HepG2 (cell line): ENCODE results near the gene HOXB6. TPM values are rescaled to one million over a fixed set of nuclear protein-coding genes. Genes with fewer than 3 reads are reported as not detected.

Source experiments
- ATAC-seq: fragments of 200-7000 bp; cut with Tn5 transposase; 3 replicates; pipeline ENCODE4 v1.9.1; 2020; ENCODE audit warnings: mild to moderate bottlenecking, moderate library complexity
- BruUV-seq: library from RNA; stranded (reverse); fragments of 400-500 nt; replicated peaks from 2 replicates; lab custom pipeline; 2021; lab: Mats Ljungman, UMichigan
- CTCF ChIA-PET: fragments of 300-600 bp; formaldehyde crosslinking; extraction: SDS; loops from one replicate; lab custom pipeline; 2021; ENCODE audit warnings: low total read pairs, inconsistent platforms, low intra/inter-chr PET ratio; lab: Yijun Ruan, JAX
- POLR2A ChIA-PET: fragments of 350-600 bp; sonication (Branson Sonifier 250); formaldehyde crosslinking; loops from one replicate; lab custom pipeline; 2020; ENCODE audit warnings: antibody characterized with exemption, inconsistent platforms; lab: Yijun Ruan, JAX
- DNase-seq: peaks from one replicate; pipeline ENCODE4 v3.0.0-alpha.2; 2015; ENCODE audit warnings: low spot score
- FAIRE-seq: peaks from 3 replicates; lab custom pipeline; 2011; peaks lifted over from hg19 to GRCh38; lab: Jason Lieb, UNC
- H2AFZ ChIP-seq: one replicate; pipeline ENCODE4 v1.6.1; 2011; ENCODE audit warnings: low read length, inconsistent platforms
- H3K27ac ChIP-seq: fragments of 300-600 bp; 3 replicates; pipeline ENCODE4 v1.8.0; 2011; ENCODE audit warnings: mixed run types, mild to moderate bottlenecking, mixed read lengths, low read length, inconsistent platforms; ENCODE audit not compliant: insufficient read depth; ENCODE audit errors: extremely low read length
- H3K27me3 ChIP-seq, 2 experiments: fragments of 200-600 bp in 1 of 2; 2 replicates in 1 of 2; 3 replicates in 1 of 2; pipeline versions ENCODE4 v1.6.0 to v1.8.0; 2011; ENCODE audit warnings: low read length in 2 of 2, mild to moderate bottlenecking in 2 of 2, moderate library complexity in 2 of 2, inconsistent platforms in 1 of 2; ENCODE audit not compliant: insufficient read depth in 2 of 2, control insufficient read depth in 1 of 2
- H3K36me3 ChIP-seq, 2 experiments: fragments of 200-600 bp in 1 of 2; replicated peaks in 1 of 2; 2 replicates in 1 of 2; 3 replicates in 1 of 2; pipeline versions ENCODE4 v1.5.1 to v1.8.0; 2011; ENCODE audit warnings: low read length in 2 of 2, inconsistent platforms in 1 of 2; ENCODE audit not compliant: insufficient read depth in 2 of 2, control insufficient read depth in 1 of 2
- H3K4me1 ChIP-seq: 2 replicates; pipeline ENCODE4 v1.5.1; 2012; ENCODE audit warnings: low read length, inconsistent platforms; ENCODE audit not compliant: insufficient read depth
- H3K4me2 ChIP-seq: 2 replicates; pipeline ENCODE4 v1.6.0; 2011; ENCODE audit warnings: low read depth, low read length, inconsistent platforms
- H3K4me3 ChIP-seq, 3 experiments: fragments of 200-600 bp in 1 of 3; sonication (generic), shearing (Covaris generic) in 1 of 3; replicated peaks in 1 of 3; 2 replicates each; pipeline ENCODE4 v1.5.1; 2011 to 2016; ENCODE audit warnings: low read length in 3 of 3, inconsistent platforms in 2 of 3, low read depth in 2 of 3, mild to moderate bottlenecking in 2 of 3, control low read depth in 1 of 3, mixed read lengths in 1 of 3; ENCODE audit not compliant: insufficient read depth in 1 of 3
- H3K79me2 ChIP-seq: one replicate; pipeline ENCODE4 v1.6.1; 2011; ENCODE audit warnings: low read length, inconsistent platforms; ENCODE audit not compliant: insufficient read depth
- H3K9ac ChIP-seq: 2 replicates; pipeline ENCODE4 v1.6.0; 2011; ENCODE audit warnings: mild to moderate bottlenecking, low read depth, low read length, inconsistent platforms; ENCODE audit not compliant: insufficient read depth
- H3K9me3 ChIP-seq: 2 replicates; pipeline ENCODE4 v1.5.1; 2012; ENCODE audit warnings: mild to moderate bottlenecking, low read length
- H4K20me1 ChIP-seq: 2 replicates; pipeline ENCODE4 v1.6.0; 2011; ENCODE audit warnings: inconsistent platforms, mild to moderate bottlenecking, low read length, moderate library complexity; ENCODE audit not compliant: insufficient read depth
- EEA1 ChIP-seq: sonication (generic); formaldehyde crosslinking; IDR thresholded peaks from 2 replicates; pipeline ENCODE4 v1.5.1; 2020; ENCODE audit warnings: mild to moderate bottlenecking, missing genetic modification reagents, borderline replicate concordance
- EZH2 ChIP-seq: conservative IDR thresholded peaks from 2 replicates; pipeline ENCODE4 v1.6.1; 2012; ENCODE audit warnings: mild to moderate bottlenecking, low read depth, low read length, moderate library complexity
- SMARCE1 ChIP-seq: fragments of 450-650 bp; IDR thresholded peaks from 2 replicates; pipeline ENCODE4 v1.6.1; 2017; ENCODE audit warnings: borderline replicate concordance
- ZMYM2 ChIP-seq: sonication (generic); formaldehyde crosslinking; IDR thresholded peaks from 2 replicates; pipeline ENCODE4 v1.8.0; 2022; ENCODE audit warnings: mild to moderate bottlenecking, missing genetic modification reagents
- ZNF570 ChIP-seq: sonication (generic); formaldehyde crosslinking; IDR thresholded peaks from 2 replicates; pipeline ENCODE4 v1.4.0; 2020; ENCODE audit warnings: mild to moderate bottlenecking, missing genetic modification reagents, borderline replicate concordance
- ZNF674 ChIP-seq: sonication (generic); formaldehyde crosslinking; IDR thresholded peaks from 2 replicates; pipeline ENCODE4 v1.5.0; 2020; ENCODE audit warnings: low read depth, mild to moderate bottlenecking, missing genetic modification reagents
- ZNF703 ChIP-seq: sonication (generic); formaldehyde crosslinking; IDR thresholded peaks from 2 replicates; pipeline ENCODE4 v1.5.1; 2020; ENCODE audit warnings: missing genetic modification reagents, mild to moderate bottlenecking, moderate library complexity, borderline replicate concordance
- ZNF747 ChIP-seq: sonication (generic); formaldehyde crosslinking; IDR thresholded peaks from 2 replicates; pipeline ENCODE4 v1.8.1; 2023; ENCODE audit warnings: missing genetic modification reagents, mild to moderate bottlenecking, borderline replicate concordance
- ZNF773 ChIP-seq: sonication (generic); formaldehyde crosslinking; IDR thresholded peaks from 2 replicates; pipeline ENCODE4 v1.4.0; 2020; ENCODE audit warnings: missing genetic modification reagents, borderline replicate concordance
- WGBS: methylation state at CpG from one replicate; pipeline ENCODE4 v1.1.6; 2017; ENCODE audit warnings: low lambda C conversion rate; 5-methylcytosine and 5-hydroxymethylcytosine counted together
- in situ Hi-C: cut with HindIII; loops from 2 replicates; pipeline ENCODE4 v1.10.0; 2017; ENCODE audit warnings: low pct_unique_long_range_greater_than_20kb; ENCODE audit not compliant: extremely low pct_ligation_motif_present
- intact Hi-C: fragments of 100-400 bp; cut with micrococcal nuclease; formaldehyde crosslinking; loops from one replicate; pipeline ENCODE4 v1.10.0; 2022; ENCODE audit not compliant: unreplicated experiment
- polyA plus RNA-seq, 8 experiments: library from polyadenylated mRNA; depleted of rRNA in 3 of 8; stranded (reverse) in 7 of 8; unstranded in 1 of 8; fragments of >200 nt; fragmentation: Illumina TruSeq in 4 of 8; extraction: Trizol in 4 of 8; gene quantifications; 2 replicates each; pipeline versions ENCODE4 v1.2.1 to v1.2.3, GENCODE V29; 2011 to 2016; ENCODE audit warnings: low read depth in 4 of 8, missing spikeins in 1 of 8, mixed read lengths in 1 of 8; ENCODE audit not compliant: insufficient read depth in 1 of 8
- total RNA-seq, 5 experiments: library from RNA; depleted of rRNA; stranded (reverse); fragments of >200 nt; fragmentation: Illumina TruSeq; extraction: Trizol; gene quantifications; 2 replicates each; pipeline ENCODE4 v1.2.3, GENCODE V29; 2016; ENCODE audit warnings: low read depth in 1 of 5

HOXB6 gene
- total and polyA plus RNA-seq, 2 of the 13 experiments (the other 11 are each of a cell fraction or from before 2014, with no cell fraction given) = not detected

DNA sequence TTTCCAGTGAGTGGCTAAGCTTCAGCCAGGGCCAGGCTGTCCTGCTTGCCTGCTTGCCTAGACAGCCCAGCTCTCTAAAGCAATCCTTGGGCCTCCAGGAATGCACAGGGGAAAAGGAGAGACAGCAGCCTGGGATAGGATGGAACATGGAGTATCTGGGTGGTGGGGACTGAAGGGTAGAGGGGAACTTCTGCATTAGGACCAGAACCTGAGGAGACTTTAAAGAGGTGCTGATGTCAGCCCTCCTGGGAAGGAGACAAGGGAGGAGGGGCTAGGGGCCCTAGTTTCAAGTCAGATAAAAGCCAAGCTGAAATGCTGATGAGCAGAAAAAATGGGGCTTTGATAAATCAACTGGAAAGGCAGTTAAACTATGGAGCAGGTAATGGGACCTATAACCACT is 4.2 kb upstream of the HOXB6 start:
- FAIRE-seq (no peak), ATAC-seq (no peak), DNase-seq (no peak)
- Histone ChIP-seq H2AFZ (no peak overlapping the region), H3K4me1 (peaks cover 23% of the 10 kb centered on the region), H3K36me3 (no peaks in the 10 kb centered on the region), H3K27me3 (peaks cover 21 to 95% of the 10 kb centered on the region in 2 experiments; a peak in 4 of 5 replicates), H3K4me2 (no peak overlapping the region), H3K9me3 (no peaks in the 10 kb centered on the region), H3K79me2 (no peaks in the 10 kb centered on the region), H3K4me3 (no peak overlapping the region), H3K27ac (no peak overlapping the region), H4K20me1 (no peaks in the 10 kb centered on the region; the same call in 1 of the 2 replicates), H3K9ac (no peak overlapping the region)
- intact Hi-C loops (no loop called here), in situ Hi-C loops (no loop called here)
- CTCF ChIA-PET = no interaction called here
- TF ChIP-seq ZNF747 (CRISPR knock-in tag) (no peak), ZNF773 (CRISPR knock-in tag) (no peak), EZH2 (0 out of 2 replicates have a peak, but pooled peaks have one; percentile 26), ZNF703 (CRISPR knock-in tag) (no peak)
- POLR2A ChIA-PET = no interaction called here
- BruUV-seq = no TSS peak

DNA sequence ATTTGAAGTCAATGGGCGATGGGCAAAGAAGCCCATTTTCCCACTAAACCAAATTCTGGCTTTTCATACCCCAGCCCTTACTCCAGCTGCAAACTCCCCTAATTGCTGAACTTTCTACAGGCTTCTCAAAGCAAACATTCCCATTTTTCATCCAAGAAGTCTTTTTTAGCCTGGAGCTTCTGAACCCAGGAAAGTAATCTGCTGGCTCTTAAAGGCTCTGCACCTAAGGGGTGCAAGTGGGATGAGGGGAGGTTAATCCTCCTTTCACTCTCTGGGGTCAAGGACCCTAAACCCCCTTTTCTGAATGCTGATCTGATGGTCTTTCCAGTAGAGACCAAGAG is 3.7 kb upstream of the HOXB6 start:
- Histone ChIP-seq H3K9ac (no peak overlapping the region), H3K27ac (no peak overlapping the region), H4K20me1 (no peaks in the 10 kb centered on the region; the same call in 1 of the 2 replicates), H3K4me1 (peaks cover 23% of the 10 kb centered on the region), H3K4me3 (no peak overlapping the region), H3K27me3 (peaks cover 23 to 95% of the 10 kb centered on the region in 2 experiments; a peak in 4 of 5 replicates), H2AFZ (no peak overlapping the region), H3K36me3 (no peaks in the 10 kb centered on the region), H3K9me3 (no peaks in the 10 kb centered on the region), H3K79me2 (no peaks in the 10 kb centered on the region), H3K4me2 (no peak overlapping the region)
- CTCF ChIA-PET = no interaction called here
- ATAC-seq = no peak
- intact Hi-C loops (no loop called here), in situ Hi-C loops (no loop called here)
- POLR2A ChIA-PET = no interaction called here
- no TSS peak for BruUV-seq
- no peak for FAIRE-seq
- TF ChIP-seq SMARCE1 (no peak), ZNF674 (CRISPR knock-in tag) (no peak), ZNF570 (CRISPR knock-in tag) (no peak), EEA1 (CRISPR knock-in tag) (no peak), ZMYM2 (CRISPR knock-in tag) (no peak)
- no peak for DNase-seq
- WGBS = 63% methylated on average over 1 of the region's 1 CpG
